RWPE1 (cell line): ENCODE results near the gene ANKRD11.
A peak's percentile ranks its signal among the peaks of the same experiment; 100 is the strongest.

Experiments used
- CTCF ChIA-PET: fragments of 350-600 bp; sonication (Branson Sonifier 250); formaldehyde crosslinking; extraction: SDS; loops from one replicate; lab custom pipeline; 2021; lab: Yijun Ruan, JAX
- POLR2A ChIA-PET: fragments of 400-600 bp; formaldehyde crosslinking; extraction: SDS; loops from one replicate; lab custom pipeline; 2020; ENCODE audit warnings: antibody characterized with exemption; ENCODE audit not compliant: low non-redundant PET; lab: Yijun Ruan, JAX
- DNase-seq: peaks from one replicate; pipeline ENCODE4 v3.0.0; 2012; ENCODE audit warnings: low spot score
- H3K27ac ChIP-seq: fragments of 450-650 bp; 2 replicates; pipeline ENCODE4 v1.5.1; 2017
- CTCF ChIP-seq: fragments of 450-650 bp; conservative IDR thresholded peaks from 2 replicates; pipeline ENCODE4 v1.5.1; 2017; ENCODE audit warnings: low read depth, mild to moderate bottlenecking

The ANKRD11 gene

GRCh38 chr16:89491974-89492687 lies 1.8 kb upstream of the ANKRD11 start:
- POLR2A ChIA-PET, result no interaction called here

GRCh38 chr16:89491238-89491869 lies 993 bp upstream of the ANKRD11 start:
- POLR2A ChIA-PET, result no interaction called here
- no peak for TF ChIP-seq CTCF
- CTCF ChIA-PET, result interaction anchor here (0.6 kb wide), 1 partner anchor 181 kb away, joined by 4 read pairs; no protein-coding TSS in a partner anchor
- no peak for DNase-seq
- H3K27ac ChIP-seq, result peak overlapping the region; percentile 96

More at GRCh38 chr16:89491974-89492687, 1.8 kb upstream of the ANKRD11 start:
- no peak for DNase-seq
- CTCF ChIA-PET, result interaction anchor here (0.6 kb wide), 1 partner anchor 182 kb away, joined by 4 read pairs; no protein-coding TSS in a partner anchor
- H3K27ac ChIP-seq, result peak overlapping the region; percentile 96
- TF ChIP-seq CTCF, result no peak

- no peak for DNase-seq
- POLR2A ChIA-PET, result no interaction called here
- no peak for TF ChIP-seq CTCF
- peak overlapping the region; percentile 96 for H3K27ac ChIP-seq
- CTCF ChIA-PET, result interaction anchor here (0.6 kb wide), 1 partner anchor 106 kb away, joined by 3 read pairs; no protein-coding TSS in a partner anchor
These were observed 393 bp downstream of the ANKRD11 start for GRCh38 chr16:89489898-89490438.

- POLR2A ChIA-PET, result no interaction called here
- CTCF ChIA-PET, result interaction anchor here (0.6 to 1.3 kb wide), 6 partner anchors 20 to 132 kb away, joined by 3 to 7 read pairs (median 3); no protein-coding TSS in a partner anchor
- DNase-seq, result peak; percentile 76
- no peak for TF ChIP-seq CTCF
- H3K27ac ChIP-seq, result peak overlapping the region; percentile 96
These were observed 1.1 kb downstream of the ANKRD11 start for GRCh38 chr16:89489040-89489897.

GRCh38 chr16:89485701-89486246 lies 4.6 kb downstream of the ANKRD11 start:
- no peak for DNase-seq
- ChIA-PET CTCF (no interaction called here), POLR2A (no interaction called here)
- no peak for TF ChIP-seq CTCF
- H3K27ac ChIP-seq, result peak overlapping the region; percentile 38
